DOHH2 (cell line): ENCODE data around the gene AGTPBP1.

Source experiments
- EZH2phosphoT487 ChIP-seq: fragments of 200-600 bp; sonication (generic); IDR thresholded peaks from 2 replicates; pipeline ENCODE4 v1.6.1; 2017; ENCODE audit warnings: borderline replicate concordance, mild to moderate bottlenecking, antibody characterized with exemption, low read length, moderate library complexity, mixed read lengths
- TF ChIP-seq, protein P1 (sequence below): fragments of 200-600 bp; sonication (generic); IDR thresholded peaks from one replicate; pipeline ENCODE4 v1.5.1; 2014; ENCODE audit warnings: antibody characterized with exemption, mild to moderate bottlenecking, low read depth, low read length; ENCODE audit not compliant: poor library complexity, severe bottlenecking

DNA sequence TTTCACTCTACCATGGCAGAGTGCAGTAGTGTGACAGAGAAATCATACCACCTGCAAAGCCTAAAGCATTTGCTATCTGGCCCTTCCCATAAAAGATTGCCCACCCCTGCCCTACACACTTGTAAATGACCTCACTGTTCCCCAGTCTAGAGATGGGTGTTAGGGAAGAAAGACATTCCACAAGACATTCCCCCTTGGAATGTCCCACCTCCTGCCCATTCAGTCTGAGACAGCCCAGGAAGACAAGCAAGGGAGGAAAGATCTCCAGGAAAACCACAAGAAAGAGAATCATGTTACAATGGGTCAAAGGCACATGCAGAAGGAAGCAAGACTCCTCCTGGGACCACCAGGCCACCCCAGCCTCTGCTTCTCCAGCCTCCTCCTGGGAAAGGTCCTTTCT, 230.0 kb downstream of the AGTPBP1 start:
- TF ChIP-seq, protein P1, sequence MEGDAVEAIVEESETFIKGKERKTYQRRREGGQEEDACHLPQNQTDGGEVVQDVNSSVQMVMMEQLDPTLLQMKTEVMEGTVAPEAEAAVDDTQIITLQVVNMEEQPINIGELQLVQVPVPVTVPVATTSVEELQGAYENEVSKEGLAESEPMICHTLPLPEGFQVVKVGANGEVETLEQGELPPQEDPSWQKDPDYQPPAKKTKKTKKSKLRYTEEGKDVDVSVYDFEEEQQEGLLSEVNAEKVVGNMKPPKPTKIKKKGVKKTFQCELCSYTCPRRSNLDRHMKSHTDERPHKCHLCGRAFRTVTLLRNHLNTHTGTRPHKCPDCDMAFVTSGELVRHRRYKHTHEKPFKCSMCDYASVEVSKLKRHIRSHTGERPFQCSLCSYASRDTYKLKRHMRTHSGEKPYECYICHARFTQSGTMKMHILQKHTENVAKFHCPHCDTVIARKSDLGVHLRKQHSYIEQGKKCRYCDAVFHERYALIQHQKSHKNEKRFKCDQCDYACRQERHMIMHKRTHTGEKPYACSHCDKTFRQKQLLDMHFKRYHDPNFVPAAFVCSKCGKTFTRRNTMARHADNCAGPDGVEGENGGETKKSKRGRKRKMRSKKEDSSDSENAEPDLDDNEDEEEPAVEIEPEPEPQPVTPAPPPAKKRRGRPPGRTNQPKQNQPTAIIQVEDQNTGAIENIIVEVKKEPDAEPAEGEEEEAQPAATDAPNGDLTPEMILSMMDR = no peak
- TF ChIP-seq EZH2phosphoT487 = no peak
